Pancreas (tissue), 10 donors: ENCODE results near the gene ANKRD13A. TPM values are rescaled to one million over a fixed set of nuclear protein-coding genes. Genes with fewer than 3 reads are reported as not detected.

Experiments used
- ATAC-seq, 4 donors: fragments of 200-7000 bp; cut with Tn5 transposase; one replicate each; pipeline versions ENCODE4 v1.8.0 to v1.9.1; 2020; ENCODE audit warnings: mild to moderate bottlenecking in 4 of 4, moderate library complexity in 4 of 4
- DNase-seq, 6 donors: peaks; one replicate each; pipeline ENCODE4 v3.0.0-alpha.2; 2020
- FAIRE-seq: peaks from 2 replicates; lab custom pipeline; 2012; peaks lifted over from hg19 to GRCh38; lab: Jason Lieb, UNC
- H3K27ac ChIP-seq, 4 donors: fragments of 200-600 bp; sonication (generic); 1 replicate in 3 of 4; 2 replicates in 1 of 4; pipeline versions ENCODE4 v1.5.0 to v1.8.0; 2020
- H3K27me3 ChIP-seq, 4 donors: fragments of 200-600 bp; one replicate each; pipeline ENCODE4 v1.8.0; 2021
- H3K36me3 ChIP-seq, 3 donors: fragments of 200-600 bp; sonication (generic) in 1 of 3; one replicate each; pipeline versions ENCODE4 v1.5.0 to v1.8.0; 2020 to 2021
- H3K4me1 ChIP-seq, 3 donors: fragments of 200-600 bp; one replicate each; pipeline ENCODE4 v1.8.0; 2021
- H3K4me3 ChIP-seq, 4 donors: fragments of 200-600 bp; sonication (generic) in 2 of 4; one replicate each; pipeline versions ENCODE4 v1.5.0 to v1.8.0; 2020 to 2021
- H3K9me3 ChIP-seq, 4 donors: fragments of 200-600 bp; one replicate each; pipeline ENCODE4 v1.8.0; 2021
- WGBS, 2 donors: extraction: QIAGEN DNeasy Blood & Tissue Kit; methylation state at CpG; one replicate each; pipeline ENCODE4 v1.1.7; 2013; 5-methylcytosine and 5-hydroxymethylcytosine counted together
- intact Hi-C, 3 donors: fragments of 100-400 bp; cut with DNase I; formaldehyde crosslinking; loops; one replicate each; pipeline versions ENCODE4 v1.11.1 to v1.14.2; 2022
- polyA plus RNA-seq, 2 donors: library from polyadenylated mRNA; stranded (reverse); fragments of 200-250 nt; gene quantifications; one replicate each; pipeline ENCODE4 v1.2.3, GENCODE V29; 2013
- total RNA-seq, 6 donors: library from RNA; stranded (reverse); fragmentation: NEBNext Ultra II Directional in 4 of 6; extraction: Animal tissue kit (Norgen Biotek cat#: 25700) in 4 of 6; gene quantifications; one replicate each; pipeline versions ENCODE4 v1.2.1 to v1.2.4, GENCODE V29; 2021 to 2023
- TF ChIP-seq, protein P1 (sequence below), 4 donors: fragments of 200-600 bp; sonication (generic) in 3 of 4; IDR thresholded peaks; one replicate each; pipeline versions ENCODE4 v1.5.0 to v1.8.0; 2021; ENCODE audit warnings: antibody characterized with exemption in 4 of 4
- donor health status: healthy with polysubstance abuse.
- donor health status: DM: no; HTN: no; CAD: no; lungs with moderate emphysema.
- donor health status: DM: no; HTN: no; CAD: no.
- donor health status: control.
- donor health status: control.
- donor health status: Bipolar disorder and iron deficiency.
- donor health status: DM: yes; HTN: yes; CAD: no.
- donor health status: DM: no; HTN: no; CAD: no.
- donor health status: DM: no; HTN: no; CAD: no.
- donor health status: DM: yes; HTN: yes; CAD: no.

Gene ANKRD13A
- total and polyA plus RNA-seq, 8 donors: 10.7 to 29.7 (median 16.7) TPM

DNA sequence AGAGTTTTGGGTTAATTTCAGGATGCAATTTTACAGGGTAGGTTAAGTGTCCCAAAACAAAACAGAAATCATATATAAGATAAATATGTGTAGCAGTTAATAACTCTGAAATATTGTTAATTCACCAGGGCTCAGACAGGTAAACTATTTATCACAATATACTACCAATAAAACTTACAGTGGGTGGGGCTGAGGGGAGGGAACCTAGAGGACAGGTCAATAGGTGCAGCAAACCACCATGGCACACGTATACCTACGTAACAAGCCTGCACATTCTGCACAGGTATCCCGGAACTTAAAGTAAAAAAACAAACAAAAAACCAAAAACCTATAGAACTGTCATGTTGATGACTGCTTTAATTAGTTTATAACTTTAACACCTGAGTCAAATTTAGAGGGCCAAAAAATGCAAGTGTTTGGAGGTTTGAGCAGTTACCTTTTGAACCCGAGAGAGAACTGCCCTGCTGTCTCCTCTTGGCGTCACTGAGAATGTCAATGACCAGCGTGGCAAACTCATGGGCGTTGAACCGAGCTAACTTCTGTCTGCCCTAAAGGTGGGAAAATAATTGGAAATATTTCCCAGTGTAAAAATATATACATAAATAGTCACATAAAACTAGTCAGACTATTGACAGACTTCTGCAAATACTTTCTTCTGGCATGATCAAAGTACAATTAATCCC is 39.7 kb upstream of the ANKRD13A start:
- Histone ChIP-seq H3K4me1 (peaks cover 0 to 4% (median 3%) of the 10 kb centered on the region in 3 donors), H3K4me3 (no peak overlapping the region), H3K36me3 (peaks cover 0 to 37% (median 10%) of the 10 kb centered on the region in 3 donors), H3K27me3 (no peaks in the 10 kb centered on the region), H3K9me3 (no peaks in the 10 kb centered on the region), H3K27ac (no peak overlapping the region)
- intact Hi-C loops: no loop called here
- TF ChIP-seq, protein P1, sequence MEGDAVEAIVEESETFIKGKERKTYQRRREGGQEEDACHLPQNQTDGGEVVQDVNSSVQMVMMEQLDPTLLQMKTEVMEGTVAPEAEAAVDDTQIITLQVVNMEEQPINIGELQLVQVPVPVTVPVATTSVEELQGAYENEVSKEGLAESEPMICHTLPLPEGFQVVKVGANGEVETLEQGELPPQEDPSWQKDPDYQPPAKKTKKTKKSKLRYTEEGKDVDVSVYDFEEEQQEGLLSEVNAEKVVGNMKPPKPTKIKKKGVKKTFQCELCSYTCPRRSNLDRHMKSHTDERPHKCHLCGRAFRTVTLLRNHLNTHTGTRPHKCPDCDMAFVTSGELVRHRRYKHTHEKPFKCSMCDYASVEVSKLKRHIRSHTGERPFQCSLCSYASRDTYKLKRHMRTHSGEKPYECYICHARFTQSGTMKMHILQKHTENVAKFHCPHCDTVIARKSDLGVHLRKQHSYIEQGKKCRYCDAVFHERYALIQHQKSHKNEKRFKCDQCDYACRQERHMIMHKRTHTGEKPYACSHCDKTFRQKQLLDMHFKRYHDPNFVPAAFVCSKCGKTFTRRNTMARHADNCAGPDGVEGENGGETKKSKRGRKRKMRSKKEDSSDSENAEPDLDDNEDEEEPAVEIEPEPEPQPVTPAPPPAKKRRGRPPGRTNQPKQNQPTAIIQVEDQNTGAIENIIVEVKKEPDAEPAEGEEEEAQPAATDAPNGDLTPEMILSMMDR (IDR thresholded peaks at IDR 0.05): no peak
- ATAC-seq: no peak
- WGBS, 2 donors: 97% methylated on average over 8 of the region's 8 CpGs
- FAIRE-seq: no peak
- DNase-seq: peak in 1 of 6 donors; percentile 2

DNA sequence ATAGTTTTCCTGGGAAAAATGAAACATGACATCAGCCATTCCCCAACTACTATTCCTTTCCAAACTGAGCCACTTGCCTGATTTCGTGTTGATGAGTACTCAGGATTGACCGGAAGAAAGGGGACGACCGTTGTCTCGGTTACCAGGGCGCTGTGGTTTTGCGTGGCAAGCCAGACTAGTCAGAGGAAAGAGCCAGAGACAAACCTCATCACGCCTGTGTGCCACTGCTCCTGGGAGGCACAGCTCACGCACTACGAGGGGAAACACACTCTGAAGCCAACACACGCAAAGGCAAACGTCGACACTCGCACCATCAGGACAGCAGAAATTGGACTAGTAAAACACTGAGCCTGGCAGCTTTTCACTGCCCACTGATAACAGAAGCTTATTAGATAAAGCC is 38.0 kb upstream of the ANKRD13A start:
- intact Hi-C loops: no loop called here
- FAIRE-seq: no peak

DNA sequence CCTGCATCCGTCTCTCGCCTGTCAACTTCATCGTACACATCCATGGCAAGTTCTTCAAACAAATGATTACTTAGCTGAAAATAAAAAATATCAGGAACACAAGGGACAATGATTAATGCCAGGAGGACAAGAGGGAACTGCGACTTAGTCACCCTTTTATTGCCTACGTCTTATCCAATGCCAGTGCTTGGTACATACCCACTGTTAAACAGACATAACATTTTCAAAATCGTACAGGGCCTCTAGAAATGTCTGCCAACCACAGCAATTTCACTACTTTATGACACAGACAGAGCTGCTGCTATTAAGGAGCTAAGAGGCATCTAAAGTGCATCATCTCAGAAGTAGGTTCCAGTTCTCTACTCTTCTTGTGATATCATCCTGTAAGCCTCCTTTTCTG is 37.6 kb upstream of the ANKRD13A start:
- peak in 1 of 4 donors; percentile 6 for ATAC-seq
- H3K27me3 ChIP-seq: no peaks in the 10 kb centered on the region
- H3K4me3 ChIP-seq: no peak overlapping the region
- H3K27ac ChIP-seq: no peak overlapping the region
- H3K9me3 ChIP-seq: no peaks in the 10 kb centered on the region
- 56 to 61% methylated on average over 6 of the region's 6 CpGs for WGBS, 2 donors
- peaks cover 0 to 4% (median 3%) of the 10 kb centered on the region in 3 donors for H3K4me1 ChIP-seq
- peaks cover 0 to 28% (median 19%) of the 10 kb centered on the region in 3 donors for H3K36me3 ChIP-seq
- intact Hi-C loops: no loop called here
- no peak for DNase-seq
- TF ChIP-seq, protein P1 (IDR thresholded peaks at IDR 0.05): no peak
- FAIRE-seq: no peak

More for the DNA sequence above, 38.0 kb upstream of the ANKRD13A start:
- Histone ChIP-seq H3K27me3 (no peaks in the 10 kb centered on the region), H3K4me1 (peaks cover 0 to 4% (median 3%) of the 10 kb centered on the region in 3 donors), H3K9me3 (no peaks in the 10 kb centered on the region), H3K27ac (no peak overlapping the region), H3K36me3 (peaks cover 0 to 31% (median 18%) of the 10 kb centered on the region in 3 donors), H3K4me3 (no peak overlapping the region)
- ATAC-seq (peak in 2 of 4 donors; percentile 59 to 60), DNase-seq (no peak)
- TF ChIP-seq, protein P1 (IDR thresholded peaks at IDR 0.05): no peak
- 69 to 78% methylated on average over 14 of the region's 14 CpGs for WGBS, 2 donors

DNA sequence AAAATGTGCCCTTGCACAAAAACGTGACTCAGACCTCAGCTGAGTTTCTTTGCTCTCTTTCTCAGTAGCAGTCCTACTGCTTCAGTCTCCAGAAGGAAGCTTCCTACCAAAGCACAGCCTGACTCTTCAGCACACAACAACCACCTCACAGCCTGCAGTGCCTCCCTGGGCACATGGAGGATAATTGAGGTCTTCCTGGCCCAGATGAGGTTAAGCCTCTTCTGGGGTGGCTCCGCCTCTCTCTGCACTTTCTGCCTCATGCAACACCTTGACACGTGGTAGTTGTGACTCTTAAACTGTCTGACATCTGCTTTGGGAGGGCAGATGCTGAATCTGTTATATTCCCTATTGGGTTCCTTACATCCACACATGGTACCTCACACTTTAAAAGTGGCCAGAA is 36.8 kb upstream of the ANKRD13A start:
- 64 to 68% methylated on average over 3 of the region's 3 CpGs for WGBS, 2 donors
- ATAC-seq (peak in 1 of 4 donors; percentile 14), DNase-seq (no peak), FAIRE-seq (no peak)
- Histone ChIP-seq H3K4me3 (no peak overlapping the region), H3K27me3 (no peaks in the 10 kb centered on the region), H3K27ac (no peak overlapping the region), H3K4me1 (peaks cover 0 to 4% (median 3%) of the 10 kb centered on the region in 3 donors), H3K9me3 (no peaks in the 10 kb centered on the region), H3K36me3 (peaks cover 0 to 24% (median 22%) of the 10 kb centered on the region in 3 donors)
- TF ChIP-seq, protein P1 (IDR thresholded peaks at IDR 0.05): no peak
- intact Hi-C loops: no loop called here

DNA sequence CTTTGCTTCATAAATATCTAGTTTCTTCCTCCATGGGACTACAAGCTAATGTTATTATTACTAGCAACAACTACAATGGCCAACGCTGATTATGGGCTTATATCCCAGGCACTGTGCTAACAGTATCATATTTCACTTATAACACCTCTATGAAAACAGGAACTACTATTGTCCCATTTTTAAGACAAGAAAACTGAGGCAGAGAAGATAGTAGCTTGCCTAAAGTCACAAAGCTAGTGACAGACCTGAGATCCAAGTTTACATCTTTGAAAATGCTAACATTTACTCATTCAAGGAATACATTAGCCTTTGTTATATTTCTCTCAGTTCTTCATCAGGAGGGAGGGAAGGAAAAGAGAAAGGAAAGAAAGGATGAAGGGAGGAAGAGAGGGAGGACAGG is 35.9 kb upstream of the ANKRD13A start:
- Histone ChIP-seq H3K9me3 (no peaks in the 10 kb centered on the region), H3K4me1 (peaks cover 0 to 4% (median 3%) of the 10 kb centered on the region in 3 donors), H3K27me3 (no peaks in the 10 kb centered on the region), H3K4me3 (no peak overlapping the region), H3K27ac (no peak overlapping the region), H3K36me3 (peaks cover 0 to 21% (median 19%) of the 10 kb centered on the region in 3 donors)
- intact Hi-C loops: no loop called here
- TF ChIP-seq, protein P1 (IDR thresholded peaks at IDR 0.05): no peak
- 79 to 81% methylated on average over 1 of the region's 1 CpG for WGBS, 2 donors
- DNase-seq (no peak), ATAC-seq (no peak), FAIRE-seq (no peak)
